ENCODE data around the gene TIMM22.

Gene TIMM22

GRCh38 chr17:1022278-1023024 lies 25.5 kb downstream of the TIMM22 start:
- no peak for DNase-seq (ENCODE audit: low read depth in 2 of 2)

GRCh38 chr17:1024076-1024475 lies 27.1 kb downstream of the TIMM22 start:
- DNase-seq (ENCODE audit: low read depth in 2 of 2): no peak

GRCh38 chr17:1025733-1026598 lies 29.0 kb downstream of the TIMM22 start:
- no peak for DNase-seq (ENCODE audit: low read depth in 2 of 2)

DNA sequence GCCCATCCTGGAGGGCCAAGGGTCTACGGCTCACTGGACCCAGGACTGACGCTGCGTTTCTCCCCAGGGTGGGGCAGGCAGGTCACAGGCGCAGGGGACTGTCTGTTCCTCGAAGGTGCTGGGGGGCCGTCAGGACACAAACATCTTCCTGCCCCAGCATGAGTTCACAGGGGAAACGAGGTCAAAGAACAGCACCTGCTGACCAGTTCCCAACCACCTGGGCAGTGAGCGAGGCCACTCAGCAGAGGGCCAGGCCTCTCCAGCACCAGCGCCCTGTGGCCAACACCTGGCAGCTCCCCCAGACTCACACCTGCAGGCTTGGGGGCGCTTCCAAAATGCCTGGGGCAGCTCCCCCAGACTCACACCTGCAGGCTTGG lies 29.7 kb downstream of the TIMM22 start:
- DNase-seq (ENCODE audit: low read depth in 2 of 2): no peak

DNA sequence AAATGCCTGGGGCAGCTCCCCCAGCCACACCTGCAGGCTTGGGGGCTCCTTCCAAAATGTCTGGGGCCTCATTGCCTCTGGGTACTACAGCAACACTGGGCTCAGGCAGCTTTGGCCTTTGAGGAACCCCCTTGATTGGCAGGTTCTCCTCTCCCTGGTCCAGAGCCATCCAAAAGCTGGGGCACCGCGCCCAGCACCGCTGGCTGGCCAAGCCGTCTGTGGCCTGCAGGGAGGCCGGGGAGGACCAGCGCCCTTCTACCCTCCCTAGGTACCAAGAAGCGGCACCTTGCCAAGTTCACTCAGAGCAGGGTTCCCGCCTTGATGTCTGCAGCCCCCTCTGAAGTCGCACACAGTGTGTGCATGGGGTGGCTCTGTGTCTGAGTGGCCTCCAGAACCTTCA lies 30.1 kb downstream of the TIMM22 start:
- DNase-seq (ENCODE audit: low read depth in 2 of 2): no peak

- DNase-seq (ENCODE audit: low read depth in 2 of 2): no peak
These were observed 32.4 kb downstream of the TIMM22 start for GRCh38 chr17:1029196-1029921.

DNA sequence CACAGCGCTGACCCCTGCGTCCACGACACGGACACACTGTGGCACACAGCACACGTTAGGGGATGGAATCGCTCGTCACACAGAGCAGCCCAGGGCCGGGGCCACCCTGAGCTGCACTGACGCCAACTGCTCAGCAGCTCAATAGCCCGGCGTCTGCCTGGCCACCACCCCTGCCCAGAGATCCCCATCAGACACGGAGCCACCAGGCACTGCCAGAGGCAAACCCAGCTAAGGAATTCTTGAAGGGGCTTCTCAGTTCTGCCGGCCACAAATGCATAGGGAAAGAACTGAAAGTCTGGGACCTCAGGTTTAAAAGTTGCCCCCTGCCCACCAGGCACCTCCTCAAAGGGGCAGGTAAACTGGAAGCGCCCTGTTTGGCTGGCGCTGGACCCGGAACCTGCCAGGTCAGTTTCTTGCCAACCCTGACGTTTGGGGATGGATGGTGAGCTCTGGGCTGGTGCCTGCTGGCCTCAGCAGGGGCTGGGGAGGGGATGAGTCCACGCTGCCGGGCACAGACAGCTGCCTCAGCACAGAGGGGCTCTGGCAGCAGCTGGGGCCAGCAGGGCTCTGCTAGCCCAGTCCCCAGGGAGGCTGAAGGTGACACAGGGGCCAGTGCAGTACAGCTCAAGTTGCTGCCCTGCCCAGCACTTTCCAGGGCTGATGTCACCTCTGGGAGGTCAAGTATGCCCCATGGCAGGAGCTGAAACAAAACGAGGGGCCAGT lies 33.2 kb downstream of the TIMM22 start:
- DNase-seq (ENCODE audit: low read depth in 2 of 2): no peak

DNA sequence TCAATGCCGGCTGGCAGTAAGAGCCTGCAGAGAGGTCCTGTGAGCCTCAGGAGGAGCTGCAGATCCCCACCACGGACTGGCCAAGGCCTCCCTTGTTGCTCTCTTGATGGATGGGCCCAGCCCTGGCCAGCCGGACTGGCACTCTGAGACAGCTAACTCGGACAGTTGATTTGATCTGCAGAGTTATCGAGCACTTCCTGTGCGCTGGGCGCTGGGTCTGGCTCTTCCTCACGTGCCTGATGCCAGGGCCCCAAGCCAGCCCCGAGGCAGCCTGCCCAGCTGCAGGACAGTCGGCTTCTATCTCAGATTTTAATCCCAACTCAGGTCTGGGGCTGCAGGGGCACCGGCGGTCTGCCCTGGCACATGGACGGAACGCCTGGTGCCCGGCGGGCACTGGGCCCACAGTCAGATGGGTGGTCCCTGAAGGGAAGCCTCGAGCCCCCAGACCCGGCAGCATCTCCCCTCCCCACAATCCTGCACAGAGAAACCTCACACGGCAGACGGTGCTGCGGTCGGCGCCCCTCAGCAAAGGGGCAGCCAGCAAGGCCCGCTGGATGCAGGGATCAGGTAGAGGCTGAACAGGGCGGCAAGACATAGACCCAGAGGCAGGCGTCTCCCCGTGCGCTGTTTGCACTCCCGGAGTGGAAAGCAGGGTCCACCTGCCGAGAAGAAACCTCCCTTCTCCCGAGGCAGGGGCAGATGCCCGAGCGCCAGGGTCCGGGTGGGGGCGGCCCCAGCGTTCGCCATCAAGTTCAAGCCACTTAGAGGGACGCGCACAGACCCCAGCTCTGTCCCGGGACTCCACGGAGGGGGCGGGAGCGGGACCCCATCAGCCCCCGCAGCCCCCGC lies 34.0 kb downstream of the TIMM22 start:
- no peak for DNase-seq (ENCODE audit: low read depth in 2 of 2)

- DNase-seq (ENCODE audit: low read depth in 2 of 2): no peak
These were observed 34.8 kb downstream of the TIMM22 start for GRCh38 chr17:1031711-1032110.

DNA sequence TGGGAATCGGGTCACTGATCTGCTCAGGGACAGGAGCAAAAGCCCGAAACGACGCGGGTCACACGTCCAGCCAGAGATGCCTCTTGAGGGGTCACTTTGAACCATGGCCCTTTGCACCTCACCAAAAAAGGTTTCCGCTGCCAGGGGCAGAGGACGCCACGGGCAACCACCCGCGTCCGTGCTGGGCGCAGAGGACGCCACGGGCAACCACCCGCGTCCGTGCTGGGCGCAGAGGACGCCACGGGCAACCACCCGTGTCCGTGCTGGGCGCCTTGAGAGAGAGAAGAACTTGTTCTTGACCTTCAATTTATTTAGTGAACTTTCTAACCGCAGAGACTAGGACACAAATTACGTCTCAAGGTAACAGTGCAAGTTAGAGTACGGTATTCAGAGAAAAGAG lies 35.5 kb downstream of the TIMM22 start:
- DNase-seq (ENCODE audit: low read depth in 2 of 2): no peak

- DNase-seq (ENCODE audit: low read depth in 2 of 2): no peak
These were observed 36.6 kb downstream of the TIMM22 start for GRCh38 chr17:1033503-1033902.

- DNase-seq (ENCODE audit: low read depth in 2 of 2): no peak
These were observed 37.8 kb downstream of the TIMM22 start for GRCh38 chr17:1034652-1035210.

DNA sequence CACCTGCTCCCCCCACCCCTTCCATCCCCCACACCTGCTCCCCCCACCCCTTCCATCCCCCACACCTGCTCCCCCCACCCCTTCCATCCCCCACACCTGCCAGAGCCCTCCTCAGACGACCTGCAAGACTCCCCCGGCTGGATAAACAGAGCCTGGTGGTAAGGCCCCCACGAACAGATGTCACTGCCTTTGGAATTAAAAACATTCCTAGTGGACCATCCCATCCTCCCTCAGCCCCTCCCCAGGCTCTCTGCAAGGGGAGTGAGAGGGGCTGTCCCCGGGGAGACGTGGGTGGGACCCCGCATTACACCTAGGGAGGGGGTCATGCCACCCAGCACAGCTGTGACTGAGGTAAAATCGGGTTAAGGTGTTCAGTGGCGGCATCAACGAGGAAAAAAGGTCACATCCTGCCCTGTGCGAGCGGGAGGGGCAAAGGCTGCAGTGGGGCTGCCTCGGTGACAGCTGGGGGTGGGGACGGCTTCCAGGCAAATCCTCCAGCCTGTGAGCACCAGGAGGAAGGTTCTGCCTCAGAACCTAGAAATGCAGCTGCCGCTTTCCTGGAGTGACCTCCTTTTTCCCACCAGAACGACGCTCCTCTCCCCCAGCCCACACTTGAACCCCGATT lies 38.7 kb downstream of the TIMM22 start:
- no peak for DNase-seq (ENCODE audit: low read depth in 2 of 2)

DNA sequence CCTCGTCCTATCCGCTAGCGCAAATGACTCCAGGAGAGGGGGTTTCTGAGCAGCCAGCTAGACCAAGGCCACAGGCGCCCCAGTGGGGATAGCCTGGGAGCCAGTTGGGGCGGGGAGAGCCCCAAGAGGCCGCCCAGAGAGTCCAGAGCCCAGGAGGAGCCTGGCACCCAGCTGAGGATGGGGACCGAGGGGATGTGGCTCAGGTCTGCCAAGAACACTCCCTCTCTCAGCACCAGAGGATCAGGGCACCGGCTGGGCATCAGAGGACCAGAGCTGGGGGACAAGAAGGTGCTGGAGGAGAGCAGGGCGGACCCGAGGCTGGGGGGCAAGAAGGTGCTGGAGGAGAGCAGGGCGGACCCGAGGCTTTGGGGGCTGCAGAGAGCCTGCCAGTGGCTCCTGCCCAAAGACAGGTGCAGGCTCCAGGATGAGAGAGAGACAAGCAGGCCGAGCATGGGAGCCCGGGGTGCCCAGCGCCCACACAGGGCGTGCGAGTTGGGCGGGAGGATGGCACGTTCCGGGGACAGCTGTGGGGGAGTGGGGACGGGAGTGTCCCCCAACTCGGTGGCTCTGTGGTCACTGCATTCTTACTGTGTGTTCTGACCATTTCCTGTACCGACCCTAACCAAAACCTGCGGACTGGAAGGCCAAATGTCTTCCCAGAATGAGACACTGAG lies 39.4 kb downstream of the TIMM22 start:
- no peak for DNase-seq (ENCODE audit: low read depth in 2 of 2)

DNA sequence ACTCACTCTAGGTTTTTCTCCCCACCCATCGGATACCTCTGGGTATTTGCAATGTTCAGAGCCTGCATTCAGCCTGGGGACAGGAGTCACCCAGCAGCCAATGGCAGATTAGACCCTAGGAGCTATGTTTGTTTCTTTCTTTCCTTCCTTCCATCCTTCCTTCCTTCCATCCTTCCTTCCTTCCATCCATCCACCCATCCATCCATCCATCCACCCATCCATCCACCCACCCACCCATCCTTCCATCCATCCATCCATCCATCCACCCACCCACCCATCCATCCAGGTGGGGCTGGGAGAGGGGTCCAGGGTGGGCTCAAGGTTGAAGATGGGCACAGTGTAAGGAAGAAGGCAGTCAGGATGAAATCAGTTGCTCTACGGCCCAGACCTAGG lies 39.9 kb downstream of the TIMM22 start:
- no peak for DNase-seq (ENCODE audit: low read depth in 2 of 2)

DNA sequence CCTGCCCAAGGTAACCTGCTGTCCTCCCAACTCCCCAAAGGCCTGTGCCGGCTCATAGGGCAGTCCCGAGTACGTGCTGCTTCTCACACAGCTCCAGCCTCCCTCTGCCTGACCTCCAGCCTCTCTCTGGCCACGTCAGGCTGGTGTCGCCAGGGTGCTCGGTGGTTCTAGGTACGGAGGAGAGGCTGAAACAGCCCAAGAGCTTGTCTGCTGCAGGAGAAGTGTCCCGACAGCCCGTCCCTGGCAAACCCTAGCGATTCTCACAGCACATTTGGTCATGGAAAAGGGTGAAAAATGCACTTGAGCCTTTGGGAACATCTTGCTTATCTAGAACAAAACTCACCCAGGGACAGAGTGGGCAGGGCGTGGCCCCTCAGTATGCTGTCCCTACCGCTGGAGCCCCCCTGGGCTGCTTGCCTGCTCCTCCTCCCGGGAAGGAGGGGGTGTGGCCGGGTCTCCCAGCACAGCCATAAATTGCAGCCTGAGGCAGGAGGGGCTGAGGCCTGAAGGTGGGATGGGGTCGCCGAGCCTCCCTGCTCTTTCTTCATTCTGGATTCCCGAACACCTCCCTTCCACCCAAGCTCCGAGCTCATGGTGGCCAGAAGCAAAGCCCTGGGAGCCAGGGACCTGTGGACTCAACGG lies 40.4 kb downstream of the TIMM22 start:
- no peak for DNase-seq (ENCODE audit: low read depth in 2 of 2)

DNA sequence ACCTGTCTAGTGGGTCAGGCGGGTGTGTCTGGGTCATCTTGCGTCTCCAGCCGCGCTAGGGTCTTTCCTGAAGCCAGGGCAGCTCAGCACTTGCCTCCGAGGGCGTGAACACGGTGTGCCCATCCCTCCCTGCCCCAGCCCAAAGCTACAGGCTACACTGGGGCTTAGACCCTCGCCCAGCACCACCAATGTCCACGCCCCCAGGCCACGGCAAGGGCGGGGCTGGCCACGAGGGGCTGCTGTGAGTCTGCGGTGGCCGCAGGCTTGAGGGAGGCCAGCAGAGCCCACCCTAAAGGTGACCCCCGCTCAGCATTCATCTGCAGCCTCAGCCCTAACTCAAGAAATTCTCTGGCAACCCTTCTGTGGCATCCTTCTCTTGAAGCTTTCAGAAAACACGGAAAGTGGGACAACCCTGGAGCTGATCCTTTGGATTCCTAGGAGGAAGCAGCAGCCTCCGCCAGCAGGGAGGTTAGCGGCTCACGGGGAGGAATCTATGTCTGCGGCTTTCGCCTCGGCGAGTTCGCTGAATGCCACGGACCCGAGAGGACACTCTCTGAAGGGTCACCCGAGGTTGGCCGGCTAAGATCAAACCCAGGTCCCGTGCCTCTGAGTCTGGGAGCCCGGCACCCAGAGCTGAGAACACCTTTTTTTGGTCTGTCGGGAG lies 41.7 kb downstream of the TIMM22 start:
- no peak for DNase-seq (ENCODE audit: low read depth in 2 of 2)

GRCh38 chr17:1039123-1039507 lies 42.2 kb downstream of the TIMM22 start:
- no peak for DNase-seq (ENCODE audit: low read depth in 2 of 2)
